GM19240 (cell line): ENCODE measurements around the gene SLC24A3.

ENCODE experiments used
- DNase-seq: peaks from one replicate; pipeline ENCODE4 v3.0.0; 2011; ENCODE audit warnings: low spot score; ENCODE audit not compliant: insufficient read length

Gene SLC24A3

GRCh38 chr20:19495905-19496703 is 283.7 kb downstream of the SLC24A3 start:
- DNase-seq, result no peak

GRCh38 chr20:19497064-19497463 is 284.6 kb downstream of the SLC24A3 start:
- no peak for DNase-seq

- no peak for DNase-seq
These were observed 286.3 kb downstream of the SLC24A3 start for GRCh38 chr20:19498756-19499155.

- no peak for DNase-seq
These were observed 289.2 kb downstream of the SLC24A3 start for GRCh38 chr20:19501476-19502115.

GRCh38 chr20:19502169-19502568 is 289.7 kb downstream of the SLC24A3 start:
- DNase-seq, result no peak

- DNase-seq, result no peak
These were observed 291.8 kb downstream of the SLC24A3 start for GRCh38 chr20:19504251-19504650.

- DNase-seq, result no peak
These were observed 293.6 kb downstream of the SLC24A3 start for GRCh38 chr20:19506021-19506420.

- no peak for DNase-seq
These were observed 296.0 kb downstream of the SLC24A3 start for GRCh38 chr20:19508449-19508848.

- DNase-seq, result no peak
These were observed 298.2 kb downstream of the SLC24A3 start for GRCh38 chr20:19510611-19511010.

GRCh38 chr20:19511931-19512330 is 299.5 kb downstream of the SLC24A3 start:
- DNase-seq, result no peak

- DNase-seq, result no peak
These were observed 300.6 kb downstream of the SLC24A3 start for GRCh38 chr20:19512886-19513677.

GRCh38 chr20:19515074-19515473 is 302.6 kb downstream of the SLC24A3 start:
- no peak for DNase-seq

- DNase-seq, result no peak
These were observed 307.0 kb downstream of the SLC24A3 start for GRCh38 chr20:19519466-19519865.

GRCh38 chr20:19520261-19520660 is 307.8 kb downstream of the SLC24A3 start:
- no peak for DNase-seq

GRCh38 chr20:19522071-19522801 is 309.8 kb downstream of the SLC24A3 start:
- no peak for DNase-seq

GRCh38 chr20:19522836-19523590 is 310.6 kb downstream of the SLC24A3 start:
- no peak for DNase-seq

- no peak for DNase-seq
These were observed 312.2 kb downstream of the SLC24A3 start for GRCh38 chr20:19524691-19525090.

- DNase-seq, result no peak
These were observed 315.1 kb downstream of the SLC24A3 start for GRCh38 chr20:19527509-19527908.

- no peak for DNase-seq
These were observed 316.0 kb downstream of the SLC24A3 start for GRCh38 chr20:19528286-19529030.

- DNase-seq, result no peak
These were observed 317.6 kb downstream of the SLC24A3 start for GRCh38 chr20:19530006-19530405.
